Heart right ventricle (tissue), 16 donors: ENCODE data around the gene XYLT2. TPM values are rescaled to one million over a fixed set of nuclear protein-coding genes. Genes with fewer than 3 reads are reported as not detected.
"Not testable (repeated sequence)": the region's sequence is repeated elsewhere in the genome, so short reads cannot be mapped to it uniquely, and the experiment has no call there.

ENCODE experiments used
- ATAC-seq, 8 donors: fragments of 200-7000 bp; cut with Tn5 transposase; one replicate each; pipeline ENCODE4 v1.9.1; 2020; ENCODE audit warnings: mild to moderate bottlenecking in 8 of 8, moderate library complexity in 8 of 8, moderate number of reproducible peaks in 1 of 8
- DNase-seq, 2 donors: peaks; one replicate each; pipeline ENCODE4 v3.0.0-alpha.2; 2020
- H3K27ac ChIP-seq, 10 donors: fragments of 200-600 bp; sonication (generic) in 2 of 10; one replicate each; pipeline versions ENCODE4 v1.5.0 to v1.8.0; 2020 to 2022; ENCODE audit warnings: mild to moderate bottlenecking in 3 of 10
- H3K27me3 ChIP-seq, 7 donors: fragments of 200-600 bp; one replicate each; pipeline ENCODE4 v1.8.0; 2021 to 2022; ENCODE audit warnings: mild to moderate bottlenecking in 2 of 7
- H3K36me3 ChIP-seq, 9 donors: fragments of 200-600 bp; sonication (generic) in 1 of 9; one replicate each; pipeline versions ENCODE4 v1.5.0 to v1.8.0; 2020 to 2022; ENCODE audit warnings: mild to moderate bottlenecking in 2 of 9
- H3K4me1 ChIP-seq, 9 donors: fragments of 200-600 bp; sonication (generic) in 1 of 9; one replicate each; pipeline versions ENCODE4 v1.5.0 to v1.8.0; 2020 to 2022; ENCODE audit warnings: mild to moderate bottlenecking in 4 of 9
- H3K4me3 ChIP-seq, 10 donors: fragments of 200-600 bp; sonication (generic) in 2 of 10; one replicate each; pipeline versions ENCODE4 v1.5.0 to v1.8.0; 2020 to 2022; ENCODE audit warnings: mild to moderate bottlenecking in 7 of 10, moderate library complexity in 2 of 10
- H3K9me3 ChIP-seq, 11 donors: fragments of 200-600 bp in 10 of 11; sonication (generic) in 2 of 11; one replicate each; pipeline versions ENCODE4 v1.5.0 to v1.8.0; 2013 to 2022; ENCODE audit warnings: mild to moderate bottlenecking in 2 of 11, control low read depth in 1 of 11, moderate library complexity in 1 of 11
- WGBS, 2 donors: extraction: QIAGEN DNeasy Blood & Tissue Kit; methylation state at CpG; one replicate each; pipeline ENCODE4 v1.1.7; 2013; ENCODE audit warnings: inconsistent platforms in 1 of 2; 5-methylcytosine and 5-hydroxymethylcytosine counted together
- intact Hi-C, 10 donors: fragments of 100-400 bp; cut with DNase I; formaldehyde crosslinking; loops; one replicate each; pipeline versions ENCODE4 v1.11.1 to v1.14.2; 2022
- polyA plus RNA-seq, 2 donors: library from polyadenylated mRNA; stranded (reverse); fragments of 200-250 nt; gene quantifications; one replicate each; pipeline ENCODE4 v1.2.3, GENCODE V29; 2013
- total RNA-seq, 10 donors: library from RNA; stranded (reverse); fragmentation: NEBNext Ultra II Directional in 3 of 10; extraction: Animal tissue kit (Norgen Biotek cat#: 25700) in 3 of 10; gene quantifications; one replicate each; pipeline versions ENCODE4 v1.2.1 to v1.2.4, GENCODE V29; 2021 to 2023
- TF ChIP-seq, protein P1 (sequence below), 9 donors: fragments of 200-600 bp; sonication (generic) in 2 of 9; IDR thresholded peaks; one replicate each; pipeline versions ENCODE4 v1.5.0 to v1.8.0; 2021 to 2022; ENCODE audit warnings: antibody characterized with exemption in 9 of 9, mild to moderate bottlenecking in 5 of 9, moderate library complexity in 1 of 9
- donor health status: Arrhythmogenic right ventricular cardiomyopathy.
- donor health status: ischemic (EF 13 %, LVEDD 7.1; RV severe dilation, severe dysfunction).
- donor health status: healthy with polysubstance abuse.
- donor health status: DM: no; HTN: yes; CAD: no.
- donor health status: DM: no; HTN: no; CAD: no.
- donor health status: ischemic (EF 25% LVEDD 6.9; RV normal size, moderate dysfunction).
- donor health status: ischemic (EF 25% LVEDD 5.7; RV mildly dilated, moderate dysfunction).
- donor health status: healthy.
- donor health status: DM: yes; HTN: yes; CAD: no.
- donor health status: Ischemic cardiomyopathy.
- donor health status: ischemic (EF 35%, LVEDD 5.7; RV mildly dilated, moderate dysfunction).
- donor health status: nonischemic (EF 11% LVEDD 7.7; RV severe dilation, severe dysfunction).
- donor health status: DM: yes; HTN: yes; CAD: no.
- donor health status: PGD.
- donor health status: ischemic (EF 29% LVEDD 5.4; RV normal size, mild dysfunction).
- donor health status: nonischemic (EF 23%, LVEDD 6.1; RV moderate dilation, normal function).

XYLT2 gene
- total and polyA plus RNA-seq, 12 donors, result 8.1 to 17.1 (median 11.9) TPM

DNA sequence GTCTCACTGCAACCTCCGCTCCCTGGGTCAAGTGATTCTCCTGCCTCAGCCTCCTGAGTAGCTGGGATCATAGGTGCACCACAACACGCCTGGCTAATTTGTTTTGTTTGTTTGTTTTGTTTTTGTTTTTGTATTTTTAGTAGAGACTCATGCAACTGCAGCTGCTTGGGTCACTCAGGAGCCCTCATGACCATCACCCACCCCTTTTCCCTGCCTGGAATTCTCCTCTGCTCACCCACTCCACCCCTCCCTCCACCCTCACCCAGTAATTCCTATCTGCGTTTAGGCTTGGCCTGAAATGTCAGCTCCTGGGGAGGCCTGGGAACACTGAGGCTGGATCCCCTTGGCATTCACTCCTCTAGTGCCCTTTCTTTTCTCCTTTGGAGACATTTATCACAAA lies 46.1 kb upstream of the XYLT2 start:
- ATAC-seq (no peak), DNase-seq (no peak)
- Histone ChIP-seq H3K4me1 (peaks cover 0 to 7% (median 0%) of the 10 kb centered on the region in 9 donors), H3K4me3 (no peak overlapping the region), H3K27me3 (peaks cover 0 to 6% (median 0%) of the 10 kb centered on the region in 7 donors), H3K36me3 (no peaks in the 10 kb centered on the region), H3K27ac (no peak overlapping the region), H3K9me3 (no peaks in the 10 kb centered on the region)
- TF ChIP-seq, protein P1, sequence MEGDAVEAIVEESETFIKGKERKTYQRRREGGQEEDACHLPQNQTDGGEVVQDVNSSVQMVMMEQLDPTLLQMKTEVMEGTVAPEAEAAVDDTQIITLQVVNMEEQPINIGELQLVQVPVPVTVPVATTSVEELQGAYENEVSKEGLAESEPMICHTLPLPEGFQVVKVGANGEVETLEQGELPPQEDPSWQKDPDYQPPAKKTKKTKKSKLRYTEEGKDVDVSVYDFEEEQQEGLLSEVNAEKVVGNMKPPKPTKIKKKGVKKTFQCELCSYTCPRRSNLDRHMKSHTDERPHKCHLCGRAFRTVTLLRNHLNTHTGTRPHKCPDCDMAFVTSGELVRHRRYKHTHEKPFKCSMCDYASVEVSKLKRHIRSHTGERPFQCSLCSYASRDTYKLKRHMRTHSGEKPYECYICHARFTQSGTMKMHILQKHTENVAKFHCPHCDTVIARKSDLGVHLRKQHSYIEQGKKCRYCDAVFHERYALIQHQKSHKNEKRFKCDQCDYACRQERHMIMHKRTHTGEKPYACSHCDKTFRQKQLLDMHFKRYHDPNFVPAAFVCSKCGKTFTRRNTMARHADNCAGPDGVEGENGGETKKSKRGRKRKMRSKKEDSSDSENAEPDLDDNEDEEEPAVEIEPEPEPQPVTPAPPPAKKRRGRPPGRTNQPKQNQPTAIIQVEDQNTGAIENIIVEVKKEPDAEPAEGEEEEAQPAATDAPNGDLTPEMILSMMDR (IDR thresholded peaks at IDR 0.05), result no peak
- 82 to 86% methylated on average over 3 of the region's 3 CpGs for WGBS, 2 donors
- intact Hi-C loops, result loop anchor here in 9 of 10 donors (5.0 to 10.0 kb wide), 5 partner anchors 135 to 275 kb away; partner anchors contain the start of genes PDK2 (in 3 of the 9) and SGCA (in 1 of the 9)

DNA sequence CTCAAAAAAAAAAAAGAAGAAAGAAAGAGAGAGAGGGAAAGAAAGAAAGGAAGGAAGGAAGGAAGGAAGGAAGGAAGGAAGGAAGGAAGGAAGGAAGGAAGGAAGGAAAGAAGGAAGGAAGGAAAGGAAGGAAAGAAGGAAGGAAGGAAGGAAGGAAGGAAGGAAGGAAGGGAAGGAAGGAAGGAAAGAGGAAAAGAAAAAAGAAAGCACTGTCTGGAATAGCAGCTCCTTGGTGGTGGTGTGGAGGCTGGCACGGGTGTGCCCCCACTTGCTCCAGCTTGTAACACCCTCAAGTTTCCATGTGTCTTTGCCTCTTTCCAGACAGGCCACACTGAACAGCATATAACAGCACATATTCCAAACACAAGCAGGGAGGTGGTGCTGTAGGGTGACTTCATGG lies 45.1 kb upstream of the XYLT2 start:
- H3K27ac ChIP-seq, ATAC-seq, intact Hi-C loops, H3K4me3 ChIP-seq, DNase-seq, H3K27me3 ChIP-seq, H3K36me3 ChIP-seq, H3K9me3 ChIP-seq: not testable (repeated sequence)
- 62 to 73% methylated on average over 1 of the region's 1 CpG for WGBS, 2 donors
- peaks cover 0 to 14% (median 6%) of the 10 kb centered on the region in 9 donors for H3K4me1 ChIP-seq

DNA sequence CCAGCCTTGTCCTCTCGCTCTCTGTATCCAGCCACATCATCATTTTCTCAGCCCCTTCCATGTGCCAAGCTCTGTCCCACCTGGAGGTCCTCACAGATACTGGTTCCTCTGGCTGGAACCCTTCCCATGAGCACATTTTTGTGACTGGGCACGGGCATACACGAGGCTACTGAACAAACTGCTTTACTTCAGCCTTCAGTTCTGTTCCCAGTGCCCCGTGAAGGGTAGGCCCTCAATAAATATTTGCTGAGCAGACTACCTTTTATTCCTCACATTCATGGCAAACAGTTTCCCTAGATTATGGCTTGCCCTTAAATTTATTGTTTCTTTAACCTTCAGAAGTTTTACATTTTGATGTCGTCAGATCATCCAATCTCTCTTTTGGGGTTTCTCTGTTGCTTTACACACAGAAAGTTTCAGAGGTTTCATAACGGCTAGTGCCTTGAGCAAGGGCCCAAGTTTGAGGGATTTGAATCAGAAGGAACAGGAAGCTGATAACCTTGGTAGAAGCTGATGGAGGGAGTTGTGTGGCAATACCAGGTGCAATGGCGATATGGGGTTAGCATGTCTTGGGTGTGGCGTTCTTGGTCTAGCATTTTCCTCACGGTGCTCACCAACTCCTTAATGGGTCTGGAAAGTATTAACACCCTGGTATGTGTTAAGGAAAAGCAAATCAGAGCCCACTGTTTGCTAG lies 43.9 kb upstream of the XYLT2 start:
- ATAC-seq, result no peak
- no peaks in the 10 kb centered on the region for H3K36me3 ChIP-seq
- 85 to 87% methylated on average over 9 of the region's 9 CpGs for WGBS, 2 donors
- no peak for DNase-seq
- H3K27ac ChIP-seq, result peak overlapping the region in 1 of 10 donors; percentile 20
- intact Hi-C loops, result no loop called here
- H3K9me3 ChIP-seq, result no peaks in the 10 kb centered on the region
- peaks cover 0 to 6% (median 0%) of the 10 kb centered on the region in 7 donors for H3K27me3 ChIP-seq
- TF ChIP-seq, protein P1 (IDR thresholded peaks at IDR 0.05), result no peak
- H3K4me1 ChIP-seq, result peaks cover 0 to 14% (median 6%) of the 10 kb centered on the region in 9 donors
- H3K4me3 ChIP-seq, result no peak overlapping the region

DNA sequence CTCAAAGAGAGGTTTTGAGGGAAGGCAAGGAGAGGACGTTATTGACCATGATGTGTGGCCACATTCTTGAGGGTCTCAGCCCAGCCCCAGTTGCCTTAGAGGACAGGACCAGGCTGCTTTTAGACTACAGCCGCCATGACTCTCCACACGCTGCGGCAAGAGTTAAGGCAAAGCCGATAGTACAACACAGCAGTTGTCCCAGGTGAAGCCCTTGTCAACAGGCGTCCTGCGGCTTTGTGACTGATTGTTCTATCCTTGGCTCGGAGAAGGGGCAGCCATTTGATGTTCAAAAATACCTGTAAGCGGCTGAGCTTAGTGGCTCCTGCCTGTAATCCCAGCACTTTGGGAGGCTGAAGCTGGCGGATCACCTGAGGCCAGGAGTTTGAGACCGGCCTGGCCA lies 42.9 kb upstream of the XYLT2 start:
- DNase-seq, result no peak

More for the DNA sequence above, 42.9 kb upstream of the XYLT2 start:
- no peak for ATAC-seq
- Histone ChIP-seq H3K9me3 (no peaks in the 10 kb centered on the region), H3K27ac (no peak overlapping the region), H3K4me3 (no peak overlapping the region), H3K36me3 (no peaks in the 10 kb centered on the region), H3K27me3 (peaks cover 0 to 6% (median 0%) of the 10 kb centered on the region in 7 donors), H3K4me1 (peaks cover 0 to 14% (median 6%) of the 10 kb centered on the region in 9 donors)
- WGBS, 2 donors, result 85 to 89% methylated on average over 11 of the region's 11 CpGs
- intact Hi-C loops, result no loop called here
- TF ChIP-seq, protein P1 (IDR thresholded peaks at IDR 0.05), result no peak
